ENCODE results near the gene WDFY2.

DNA sequence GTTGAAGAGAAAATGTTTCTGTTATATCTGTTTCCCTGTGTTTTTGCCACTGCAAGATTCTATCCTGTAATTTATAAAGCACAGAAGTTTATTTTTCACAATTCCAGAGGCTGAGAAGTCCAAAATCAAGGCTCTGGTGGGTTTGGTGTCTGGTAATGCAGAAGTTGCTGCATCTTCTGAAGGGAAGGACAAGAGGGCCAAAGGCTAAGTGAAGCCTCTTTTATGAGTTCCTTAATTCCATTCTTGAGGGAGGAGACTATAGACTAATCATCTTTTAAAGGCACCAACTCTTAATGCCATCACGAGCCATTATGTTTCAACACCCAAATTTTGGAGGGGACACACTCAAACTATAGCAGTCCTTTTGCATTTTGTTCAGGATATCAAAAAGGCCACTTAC is 34.1 kb upstream of the WDFY2 start:
- TF ChIP-seq ARNT (IDR thresholded peaks at IDR 0.05), result no peak
- no peak for TF ChIP-seq EZH2 (conservative IDR thresholded peaks at IDR 0.05; ENCODE audit: low read depth, low read length)
- no peak for TF ChIP-seq SOX5 (CRISPR knock-in tag; IDR thresholded peaks at IDR 0.05; ENCODE audit: borderline replicate concordance)
- TF ChIP-seq RNF2 (conservative IDR thresholded peaks at IDR 0.05; ENCODE audit: low read depth), result no peak
- TF ChIP-seq RAD21 (CRISPR knock-in tag; IDR thresholded peaks at IDR 0.05), result no peak
- TF ChIP-seq CTCF (CRISPR knock-in tag; IDR thresholded peaks at IDR 0.05), result no peak
- no peak for TF ChIP-seq CEBPB (IDR thresholded peaks at IDR 0.05; ENCODE audit: borderline replicate concordance, low read depth, low read length)
- no peak for TF ChIP-seq PHF8 (CRISPR knock-in tag; IDR thresholded peaks at IDR 0.05)
- TF ChIP-seq, protein P1, sequence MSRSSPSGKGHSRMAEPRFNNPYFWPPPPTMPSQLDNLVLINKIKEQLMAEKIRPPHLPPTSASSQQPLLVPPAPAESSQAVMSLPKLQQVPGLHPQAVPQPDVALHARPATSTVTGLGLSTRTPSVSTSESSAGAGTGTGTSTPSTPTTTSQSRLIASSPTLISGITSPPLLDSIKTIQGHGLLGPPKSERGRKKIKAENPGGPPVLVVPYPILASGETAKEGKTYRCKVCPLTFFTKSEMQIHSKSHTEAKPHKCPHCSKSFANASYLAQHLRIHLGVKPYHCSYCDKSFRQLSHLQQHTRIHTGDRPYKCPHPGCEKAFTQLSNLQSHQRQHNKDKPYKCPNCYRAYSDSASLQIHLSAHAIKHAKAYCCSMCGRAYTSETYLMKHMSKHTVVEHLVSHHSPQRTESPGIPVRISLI (CRISPR knock-in tag; IDR thresholded peaks at IDR 0.05; ENCODE audit: borderline replicate concordance), result no peak

Measured in HepG2 (cell line).